ENCODE data around the gene ABHD6.

DNA sequence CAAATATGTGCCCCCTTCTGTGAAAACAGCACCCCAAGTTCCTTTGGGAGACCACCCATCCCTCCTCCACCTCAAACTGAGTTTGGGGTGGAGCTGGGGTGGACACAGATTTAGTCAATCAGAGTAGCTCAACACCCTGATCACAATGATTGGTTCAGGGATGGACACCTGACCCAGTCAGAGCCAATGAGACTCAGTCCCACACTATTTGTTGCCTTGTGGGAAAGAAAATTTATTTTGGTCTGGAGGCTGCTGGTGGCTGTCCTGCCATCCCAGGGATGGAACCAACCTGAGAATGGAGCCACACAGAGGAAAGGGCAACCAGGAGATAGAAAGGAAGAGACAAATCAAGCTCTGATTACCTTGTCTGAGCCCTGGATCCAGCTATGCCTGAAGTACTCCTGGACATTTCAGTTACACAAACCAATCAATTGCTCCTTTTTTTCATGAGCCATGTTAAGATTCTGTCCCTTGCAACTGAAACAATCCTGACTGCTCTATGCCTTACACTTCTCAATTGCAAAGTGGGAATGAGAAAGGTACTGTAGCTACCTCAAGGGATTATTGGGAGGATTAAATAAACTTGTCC lies 37.4 kb upstream of the ABHD6 start:
- TF ChIP-seq, protein P1, sequence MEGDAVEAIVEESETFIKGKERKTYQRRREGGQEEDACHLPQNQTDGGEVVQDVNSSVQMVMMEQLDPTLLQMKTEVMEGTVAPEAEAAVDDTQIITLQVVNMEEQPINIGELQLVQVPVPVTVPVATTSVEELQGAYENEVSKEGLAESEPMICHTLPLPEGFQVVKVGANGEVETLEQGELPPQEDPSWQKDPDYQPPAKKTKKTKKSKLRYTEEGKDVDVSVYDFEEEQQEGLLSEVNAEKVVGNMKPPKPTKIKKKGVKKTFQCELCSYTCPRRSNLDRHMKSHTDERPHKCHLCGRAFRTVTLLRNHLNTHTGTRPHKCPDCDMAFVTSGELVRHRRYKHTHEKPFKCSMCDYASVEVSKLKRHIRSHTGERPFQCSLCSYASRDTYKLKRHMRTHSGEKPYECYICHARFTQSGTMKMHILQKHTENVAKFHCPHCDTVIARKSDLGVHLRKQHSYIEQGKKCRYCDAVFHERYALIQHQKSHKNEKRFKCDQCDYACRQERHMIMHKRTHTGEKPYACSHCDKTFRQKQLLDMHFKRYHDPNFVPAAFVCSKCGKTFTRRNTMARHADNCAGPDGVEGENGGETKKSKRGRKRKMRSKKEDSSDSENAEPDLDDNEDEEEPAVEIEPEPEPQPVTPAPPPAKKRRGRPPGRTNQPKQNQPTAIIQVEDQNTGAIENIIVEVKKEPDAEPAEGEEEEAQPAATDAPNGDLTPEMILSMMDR (IDR thresholded peaks at IDR 0.05 in 2 of 3, conservative IDR thresholded peaks at IDR 0.05 in 1 of 3; ENCODE audit: insufficient read depth in 2 of 3, low read depth in 1 of 3, low read length in 3 of 3): no peak
- TF ChIP-seq, protein P2, sequence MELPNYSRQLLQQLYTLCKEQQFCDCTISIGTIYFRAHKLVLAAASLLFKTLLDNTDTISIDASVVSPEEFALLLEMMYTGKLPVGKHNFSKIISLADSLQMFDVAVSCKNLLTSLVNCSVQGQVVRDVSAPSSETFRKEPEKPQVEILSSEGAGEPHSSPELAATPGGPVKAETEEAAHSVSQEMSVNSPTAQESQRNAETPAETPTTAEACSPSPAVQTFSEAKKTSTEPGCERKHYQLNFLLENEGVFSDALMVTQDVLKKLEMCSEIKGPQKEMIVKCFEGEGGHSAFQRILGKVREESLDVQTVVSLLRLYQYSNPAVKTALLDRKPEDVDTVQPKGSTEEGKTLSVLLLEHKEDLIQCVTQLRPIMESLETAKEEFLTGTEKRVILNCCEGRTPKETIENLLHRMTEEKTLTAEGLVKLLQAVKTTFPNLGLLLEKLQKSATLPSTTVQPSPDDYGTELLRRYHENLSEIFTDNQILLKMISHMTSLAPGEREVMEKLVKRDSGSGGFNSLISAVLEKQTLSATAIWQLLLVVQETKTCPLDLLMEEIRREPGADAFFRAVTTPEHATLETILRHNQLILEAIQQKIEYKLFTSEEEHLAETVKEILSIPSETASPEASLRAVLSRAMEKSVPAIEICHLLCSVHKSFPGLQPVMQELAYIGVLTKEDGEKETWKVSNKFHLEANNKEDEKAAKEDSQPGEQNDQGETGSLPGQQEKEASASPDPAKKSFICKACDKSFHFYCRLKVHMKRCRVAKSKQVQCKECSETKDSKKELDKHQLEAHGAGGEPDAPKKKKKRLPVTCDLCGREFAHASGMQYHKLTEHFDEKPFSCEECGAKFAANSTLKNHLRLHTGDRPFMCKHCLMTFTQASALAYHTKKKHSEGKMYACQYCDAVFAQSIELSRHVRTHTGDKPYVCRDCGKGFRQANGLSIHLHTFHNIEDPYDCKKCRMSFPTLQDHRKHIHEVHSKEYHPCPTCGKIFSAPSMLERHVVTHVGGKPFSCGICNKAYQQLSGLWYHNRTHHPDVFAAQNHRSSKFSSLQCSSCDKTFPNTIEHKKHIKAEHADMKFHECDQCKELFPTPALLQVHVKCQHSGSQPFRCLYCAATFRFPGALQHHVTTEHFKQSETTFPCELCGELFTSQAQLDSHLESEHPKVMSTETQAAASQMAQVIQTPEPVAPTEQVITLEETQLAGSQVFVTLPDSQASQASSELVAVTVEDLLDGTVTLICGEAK (IDR thresholded peaks at IDR 0.05): no peak
- TF ChIP-seq, protein P2 (CRISPR knock-in tag; IDR thresholded peaks at IDR 0.05): no peak
- no peak for TF ChIP-seq POLR3A (IDR thresholded peaks at IDR 0.05; ENCODE audit: borderline replicate concordance, extremely low read depth, insufficient read depth, insufficient read length)
- TF ChIP-seq HLTF (IDR thresholded peaks at IDR 0.05): no peak
- TF ChIP-seq PTRF (tag; IDR thresholded peaks at IDR 0.05): no peak
- no peak for TF ChIP-seq EWSR1 (IDR thresholded peaks at IDR 0.05; ENCODE audit: borderline replicate concordance, low read depth, partially characterized antibody)
- TF ChIP-seq XRCC5 (IDR thresholded peaks at IDR 0.05; ENCODE audit: low read depth, low read length): no peak
- no peak for TF ChIP-seq ZNF436 (CRISPR knock-in tag; IDR thresholded peaks at IDR 0.05)

Measured in K562 (cell line).